Measurements from ENCODE around the gene TMEM151B. TPM values are rescaled to one million over a fixed set of nuclear protein-coding genes. Genes with fewer than 3 reads are reported as not detected.

The TMEM151B gene
- polyA plus RNA-seq, 1 donor from 2014 or later = 66.0 TPM

GRCh38 chr6:44245912-44246662 is 24.2 kb upstream of the TMEM151B start:
- peak overlapping the region; percentile 99 for H3K4me3 ChIP-seq (ENCODE audit: low read length)
- H3F3A ChIP-seq (ENCODE audit: insufficient read depth, low read length, poor library complexity, severe bottlenecking) = no peaks in the 10 kb centered on the region
- no peaks in the 10 kb centered on the region for H3K9me3 ChIP-seq (ENCODE audit: low read length)
- H3K36me3 ChIP-seq (ENCODE audit: insufficient read depth, low read length) = peaks cover 9% of the 10 kb centered on the region
- H4K20me1 ChIP-seq (ENCODE audit: insufficient read depth) = peaks cover 5% of the 10 kb centered on the region
- H3K4me2 ChIP-seq (ENCODE audit: low read length) = peak overlapping the region; percentile 49
- H2AFZ ChIP-seq (ENCODE audit: low read depth, low read length) = peak overlapping the region; percentile 96
- H3K9ac ChIP-seq (ENCODE audit: low read length) = peak overlapping the region; percentile 93
- TF ChIP-seq POLR2AphosphoS5 (IDR thresholded peaks at IDR 0.05) = peak; percentile 66
- no peak for TF ChIP-seq MXI1 (conservative IDR thresholded peaks at IDR 0.05; ENCODE audit: poor library complexity, severe bottlenecking)
- TF ChIP-seq SMC3 (conservative IDR thresholded peaks at IDR 0.05; ENCODE audit: poor library complexity) = peak; percentile 27
- no peak for TF ChIP-seq REST (IDR thresholded peaks at IDR 0.05; ENCODE audit: borderline replicate concordance)
- TF ChIP-seq EP300 (conservative IDR thresholded peaks at IDR 0.05; ENCODE audit: poor library complexity, severe bottlenecking) = no peak
- no peak for TF ChIP-seq EZH2 (IDR thresholded peaks at IDR 0.05; ENCODE audit: borderline replicate concordance, insufficient read depth, low read length, poor library complexity, severe bottlenecking)
- TF ChIP-seq TAF1 (IDR thresholded peaks at IDR 0.05; ENCODE audit: low read depth) = peak; percentile 56
- no peak for TF ChIP-seq RAD21 (conservative IDR thresholded peaks at IDR 0.05)
- TF ChIP-seq CTCF (IDR thresholded peaks at IDR 0.05; ENCODE audit: poor library complexity, severe bottlenecking) = peak; percentile 61
- H3K27me3 ChIP-seq (ENCODE audit: insufficient read depth, low read depth, low read length) = no peaks in the 10 kb centered on the region
- H3K27ac ChIP-seq (ENCODE audit: low read length) = peak overlapping the region; percentile 94
- H3K9me2 ChIP-seq (ENCODE audit: insufficient read depth, low read length) = no peaks in the 10 kb centered on the region
- peaks cover 40% of the 10 kb centered on the region for H3K79me2 ChIP-seq (replicated peaks; ENCODE audit: insufficient read depth, low read length)

DNA sequence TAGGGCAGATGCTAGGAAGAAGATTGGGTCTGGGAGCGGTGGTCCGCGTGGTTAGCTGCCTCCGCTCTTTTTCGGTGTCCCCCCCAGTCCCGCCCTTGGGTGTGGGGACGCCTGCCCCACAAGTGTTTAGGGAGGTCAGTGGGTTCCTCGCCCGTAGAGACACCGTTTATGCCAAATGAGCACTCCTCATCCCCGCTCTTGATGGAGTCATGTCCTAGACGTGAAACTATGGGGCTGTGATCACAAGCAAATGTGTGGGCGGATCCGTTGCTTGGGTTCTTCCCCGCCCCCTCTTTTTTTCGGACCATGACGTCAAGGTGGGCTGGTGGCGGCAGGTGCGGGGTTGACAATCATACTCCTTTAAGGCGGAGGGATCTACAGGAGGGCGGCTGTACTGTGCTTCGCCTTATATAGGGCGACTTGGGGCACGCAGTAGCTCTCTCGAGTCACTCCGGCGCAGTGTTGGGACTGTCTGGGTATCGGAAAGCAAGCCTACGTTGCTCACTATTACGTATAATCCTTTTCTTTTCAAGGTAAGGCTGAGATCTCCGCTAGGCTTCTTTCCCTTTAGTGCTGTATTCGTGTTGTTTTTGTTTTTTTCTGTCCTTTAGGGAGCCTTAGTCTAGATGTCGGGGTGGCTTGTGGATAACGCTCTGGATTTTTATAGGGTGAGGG is 23.4 kb upstream of the TMEM151B start, which contains the start of gene HSP90AB1:
HSP90AB1 (plus strand) TSS at position 439 of the 675 bp plus-strand sequence. CDS start 1,529 bp downstream, outside the sequence.
- peak within 1 kb of the TSS; percentile 93 for H3K9ac ChIP-seq (ENCODE audit: low read length)
- TF ChIP-seq CTCF (IDR thresholded peaks at IDR 0.05; ENCODE audit: poor library complexity, severe bottlenecking) (no peak), SMC3 (conservative IDR thresholded peaks at IDR 0.05; ENCODE audit: poor library complexity) (no peak), RAD21 (conservative IDR thresholded peaks at IDR 0.05) (no peak), EP300 (conservative IDR thresholded peaks at IDR 0.05; ENCODE audit: poor library complexity, severe bottlenecking) (no peak), EZH2 (IDR thresholded peaks at IDR 0.05; ENCODE audit: borderline replicate concordance, insufficient read depth, low read length, poor library complexity, severe bottlenecking) (no peak), POLR2AphosphoS5 (IDR thresholded peaks at IDR 0.05) (peak; percentile 100), REST (IDR thresholded peaks at IDR 0.05; ENCODE audit: borderline replicate concordance) (peak; percentile 84), TAF1 (IDR thresholded peaks at IDR 0.05; ENCODE audit: low read depth) (peak; percentile 95), MXI1 (conservative IDR thresholded peaks at IDR 0.05; ENCODE audit: poor library complexity, severe bottlenecking) (no peak)
- peaks cover 43% of the 10 kb centered on the region for H3K79me2 ChIP-seq (replicated peaks; ENCODE audit: insufficient read depth, low read length)

More for the DNA sequence above, 23.4 kb upstream of the TMEM151B start, which contains the start of gene HSP90AB1:
- Histone ChIP-seq H4K20me1 (ENCODE audit: insufficient read depth) (peaks cover 5% of the 10 kb centered on the region), H3F3A (ENCODE audit: insufficient read depth, low read length, poor library complexity, severe bottlenecking) (no peaks in the 10 kb centered on the region), H3K9me2 (ENCODE audit: insufficient read depth, low read length) (no peaks in the 10 kb centered on the region), H3K4me3 (ENCODE audit: low read length) (peak within 1 kb of the TSS; percentile 99), H2AFZ (ENCODE audit: low read depth, low read length) (peak within 1 kb of the TSS; percentile 96), H3K27ac (ENCODE audit: low read length) (peak within 1 kb of the TSS; percentile 94), H3K4me2 (ENCODE audit: low read length) (peak within 1 kb of the TSS; percentile 81), H3K9me3 (ENCODE audit: low read length) (no peaks in the 10 kb centered on the region), H3K27me3 (ENCODE audit: insufficient read depth, low read depth, low read length) (no peaks in the 10 kb centered on the region), H3K36me3 (ENCODE audit: insufficient read depth, low read length) (peaks cover 14% of the 10 kb centered on the region)
